GM12878 (cell line): ENCODE results near the gene DNMT3A. TPM values are rescaled to one million over a fixed set of nuclear protein-coding genes. Genes with fewer than 3 reads are reported as not detected.
A peak's percentile ranks its signal among the peaks of the same experiment; 100 is the strongest.

Experiments used
- ATAC-seq: fragments of 200-7000 bp; cut with Tn5 transposase; 3 replicates; pipeline ENCODE4 v1.9.1; 2020; ENCODE audit warnings: mild to moderate bottlenecking, moderate library complexity
- BruUV-seq: library from RNA; stranded (reverse); fragments of 400-500 nt; replicated peaks from 2 replicates; lab custom pipeline; 2021; lab: Mats Ljungman, UMichigan
- CTCF ChIA-PET: fragments of 300-600 bp; sonication (Branson Sonifier 250); formaldehyde crosslinking; extraction: SDS; loops from one replicate; lab custom pipeline; 2021; ENCODE audit warnings: inconsistent platforms; lab: Yijun Ruan, JAX
- POLR2A ChIA-PET: fragments of 350-600 bp; formaldehyde crosslinking; extraction: SDS; loops from one replicate; lab custom pipeline; 2021; ENCODE audit warnings: inconsistent platforms; lab: Charles Lee
- RAD21 ChIA-PET: fragments of 300-600 bp; sonication (Branson Sonifier 250); formaldehyde crosslinking; loops from one replicate; lab custom pipeline; 2023; ENCODE audit warnings: antibody characterized with exemption; ENCODE audit not compliant: unreplicated experiment; lab: Charles Lee
- SMC1A ChIA-PET: fragments of 300-600 bp; sonication (Branson Sonifier 250); formaldehyde crosslinking; loops from one replicate; lab custom pipeline; 2023; ENCODE audit not compliant: unreplicated experiment, uncharacterized antibody; lab: Charles Lee
- DNase-seq: peaks from one replicate; pipeline ENCODE4 v3.0.0-alpha.2; 2011; ENCODE audit warnings: low read depth, low spot score
- FAIRE-seq: peaks from 3 replicates; lab custom pipeline; 2011; peaks lifted over from hg19 to GRCh38; lab: Jason Lieb, UNC
- H2AFZ ChIP-seq: 2 replicates; pipeline ENCODE4 v1.6.0; 2011; ENCODE audit warnings: low read depth, low read length, control low read depth; ENCODE audit not compliant: control insufficient read depth
- H3K27ac ChIP-seq: 2 replicates; pipeline ENCODE4 v1.5.1; 2011; ENCODE audit warnings: control low read depth; ENCODE audit not compliant: control insufficient read depth, insufficient read depth
- H3K27me3 ChIP-seq, 2 experiments: replicated peaks in 1 of 2; 2 replicates each; pipeline versions ENCODE4 v1.6.0 to v1.6.1; 2011; ENCODE audit warnings: low read length in 1 of 2; ENCODE audit not compliant: control insufficient read depth in 2 of 2, insufficient read depth in 2 of 2
- H3K36me3 ChIP-seq, 2 experiments: 2 replicates each; pipeline ENCODE4 v1.5.1; 2011; ENCODE audit warnings: low read length in 1 of 2; ENCODE audit not compliant: control insufficient read depth in 2 of 2, insufficient read depth in 2 of 2
- H3K4me1 ChIP-seq: 2 replicates; pipeline ENCODE4 v1.6.1; 2011; ENCODE audit warnings: mild to moderate bottlenecking, low read length, moderate library complexity, mixed read lengths; ENCODE audit not compliant: control insufficient read depth, insufficient read depth
- H3K4me2 ChIP-seq: 2 replicates; pipeline ENCODE4 v1.6.0; 2011; ENCODE audit warnings: control low read depth; ENCODE audit not compliant: control insufficient read depth, insufficient read depth
- H3K4me3 ChIP-seq: fragments of 200-600 bp; sonication (generic); 2 replicates; pipeline ENCODE4 v1.5.1; 2016
- H3K79me2 ChIP-seq: 2 replicates; pipeline ENCODE4 v1.6.0; 2011; ENCODE audit warnings: low read length; ENCODE audit not compliant: control insufficient read depth, insufficient read depth
- H3K9ac ChIP-seq: 2 replicates; pipeline ENCODE4 v1.8.0; 2011; ENCODE audit warnings: low read length, control low read depth, mixed read lengths; ENCODE audit not compliant: control insufficient read depth, insufficient read depth
- H3K9me3 ChIP-seq: replicated peaks from 3 replicates; pipeline ENCODE4 v1.5.1; 2011; ENCODE audit warnings: mild to moderate bottlenecking, low read length; ENCODE audit not compliant: control insufficient read depth, insufficient read depth
- H4K20me1 ChIP-seq: 2 replicates; pipeline ENCODE4 v1.6.0; 2011; ENCODE audit not compliant: control insufficient read depth, insufficient read depth
- ATF3 ChIP-seq: IDR thresholded peaks from 2 replicates; pipeline ENCODE4 v1.6.1; 2011; ENCODE audit warnings: low read depth, mild to moderate bottlenecking, low read length, moderate library complexity, borderline replicate concordance; ENCODE audit errors: extremely low read depth
- BHLHE40 ChIP-seq, 2 experiments: fragments of 450-650 bp in 1 of 2; IDR thresholded peaks; 2 replicates each; pipeline ENCODE4 v1.6.1; 2011 to 2017; ENCODE audit warnings: low read depth in 2 of 2, borderline replicate concordance in 1 of 2, improper control_type of control experiment in 1 of 2, low read length in 1 of 2, mild to moderate bottlenecking in 1 of 2
- NR2F1 ChIP-seq: fragments of 450-650 bp; conservative IDR thresholded peaks from 2 replicates; pipeline ENCODE4 v1.6.1; 2017; ENCODE audit warnings: mild to moderate bottlenecking
- WRNIP1 ChIP-seq: IDR thresholded peaks from 2 replicates; pipeline ENCODE4 v1.6.1; 2011; ENCODE audit warnings: low read depth, low read length, improper control_type of control experiment, borderline replicate concordance
- YBX1 ChIP-seq: fragments of 450-650 bp; IDR thresholded peaks from 2 replicates; pipeline ENCODE4 v1.6.1; 2016; ENCODE audit warnings: antibody characterized with exemption
- WGBS: methylation state at CpG from one replicate; pipeline ENCODE4 v1.1.6; 2016; ENCODE audit warnings: low lambda C conversion rate; ENCODE audit not compliant: insufficient replicate concordance, insufficient coverage; ENCODE audit errors: missing lambda C conversion rate; 5-methylcytosine and 5-hydroxymethylcytosine counted together
- in situ Hi-C: fragments of 300-500 bp; cut with MboI; formaldehyde crosslinking; loops from 9 replicates; pipeline ENCODE4 v1.14.3; 2018; ENCODE audit warnings: mixed read lengths
- intact Hi-C: fragments of 100-400 bp; cut with micrococcal nuclease; formaldehyde crosslinking; loops from one replicate; pipeline ENCODE4 v1.14.2; 2022; ENCODE audit not compliant: unreplicated experiment
- polyA plus RNA-seq, 11 experiments: library from polyadenylated mRNA; depleted of rRNA in 4 of 11; unstranded in 6 of 11; stranded (reverse) in 5 of 11; fragments of >200 nt; fragmentation: Nextera tagmentation in 4 of 11; fragmentation: Illumina TruSeq in 1 of 11; extraction: Ambion mirVana in 4 of 11; extraction: Trizol in 1 of 11; gene quantifications; 1 replicate in 1 of 11; 2 replicates in 10 of 11; pipeline versions ENCODE4 v1.2.1 to v1.2.3, GENCODE V29; 2011 to 2016; ENCODE audit warnings: inconsistent platforms in 2 of 11, missing spikeins in 2 of 11, low read depth in 1 of 11
- total RNA-seq, 4 experiments: library from RNA; depleted of rRNA in 3 of 4; stranded (reverse); fragments of >200 nt in 3 of 4; fragmentation: Illumina TruSeq in 1 of 4; extraction: Trizol in 1 of 4; gene quantifications; 2 replicates each; pipeline versions ENCODE4 v1.2.1 to v1.2.3, GENCODE V29; 2013 to 2021

The DNMT3A gene
- total and polyA plus RNA-seq, 10 of the 15 experiments (the other 5 are each of a cell fraction or from before 2014, with no cell fraction given) = 7.4 to 51.6 (median 17.4) TPM

- no peak overlapping the region for H3K27ac ChIP-seq
- H3K36me3 ChIP-seq = peaks cover 0 to 3% of the 10 kb centered on the region in 2 experiments; a peak in 3 of 4 replicates
- in situ Hi-C loops = no loop called here
- H3K4me3 ChIP-seq = no peak overlapping the region
- CTCF ChIA-PET = interaction anchor here (1.0 to 1.2 kb wide), 2 partner anchors 93 to 109 kb away, joined by 3 read pairs; no protein-coding TSS in a partner anchor
- H3K27me3 ChIP-seq = no peaks in the 10 kb centered on the region
- BruUV-seq = no TSS peak
- RAD21 ChIA-PET = interaction anchor here (0.7 to 1.6 kb wide), 5 partner anchors 20 to 314 kb away, joined by 3 to 5 read pairs (median 4); no protein-coding TSS in a partner anchor
- WGBS = 93% methylated on average over 11 of the region's 11 CpGs
- H3K9ac ChIP-seq = no peak overlapping the region
- intact Hi-C loops = no loop called here
- no peak overlapping the region for H3K4me2 ChIP-seq
- H3K79me2 ChIP-seq = peaks cover 15% of the 10 kb centered on the region
- no peak for ATAC-seq
- no peaks in the 10 kb centered on the region for H4K20me1 ChIP-seq
- H3K9me3 ChIP-seq = no peaks in the 10 kb centered on the region
- TF ChIP-seq BHLHE40 (IDR thresholded peaks at IDR 0.05; ENCODE audit: borderline replicate concordance in 1 of 2, low read depth in 2 of 2, low read length in 1 of 2) (no peak), ATF3 (no peak), NR2F1 (0 out of 2 replicates have a peak, but pooled peaks have one; percentile 31), WRNIP1 (no peak), YBX1 (no peak)
- peaks cover 11% of the 10 kb centered on the region for H3K4me1 ChIP-seq
- FAIRE-seq = no peak
- no peak for DNase-seq
- H2AFZ ChIP-seq = no peak overlapping the region
- SMC1A ChIA-PET = interaction anchor here (0.7 to 2.0 kb wide), 4 partner anchors 20 to 26 kb away, joined by 3 to 11 read pairs (median 6); no protein-coding TSS in a partner anchor
- POLR2A ChIA-PET = interaction anchor here (0.6 to 1.9 kb wide), 7 partner anchors 24 to 496 kb away, joined by 3 to 6 read pairs (median 4); no protein-coding TSS in a partner anchor
These were observed 88.5 kb downstream of the DNMT3A start for GRCh38 chr2:25253153-25253626.
